NCI-H2081 treated with DMSO at 0.1 percent for 48 hours (cell line): ENCODE data around the gene IQCH.
"Not testable (repeated sequence)": the region's sequence is repeated elsewhere in the genome, so short reads cannot be mapped to it uniquely, and the experiment has no call there.

ENCODE experiments used
- DNase-seq: peaks from one replicate; lab custom pipeline; 2025; lab: John Stamatoyannopoulos, UW

Gene IQCH

DNA sequence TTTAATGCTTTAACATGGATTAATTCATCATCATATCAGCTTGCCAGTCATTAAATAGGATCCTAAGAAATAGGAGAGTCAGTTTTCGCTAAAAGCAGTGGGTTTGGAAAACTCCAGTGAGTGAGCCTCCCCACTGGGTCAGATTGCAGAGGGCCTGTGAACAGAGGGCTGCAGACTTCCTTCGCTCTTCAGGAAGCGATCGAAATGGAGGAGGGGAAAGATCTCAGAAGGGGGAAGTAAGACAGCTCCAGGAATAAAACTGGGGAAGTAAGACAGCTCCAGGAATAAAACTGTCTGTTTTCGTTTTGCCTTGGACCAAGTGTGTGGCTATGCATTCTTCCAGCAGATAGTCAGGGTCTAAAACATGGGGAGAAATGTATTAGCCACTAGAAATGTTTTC, 141.5 kb downstream of the IQCH start:
- no peak for DNase-seq

DNA sequence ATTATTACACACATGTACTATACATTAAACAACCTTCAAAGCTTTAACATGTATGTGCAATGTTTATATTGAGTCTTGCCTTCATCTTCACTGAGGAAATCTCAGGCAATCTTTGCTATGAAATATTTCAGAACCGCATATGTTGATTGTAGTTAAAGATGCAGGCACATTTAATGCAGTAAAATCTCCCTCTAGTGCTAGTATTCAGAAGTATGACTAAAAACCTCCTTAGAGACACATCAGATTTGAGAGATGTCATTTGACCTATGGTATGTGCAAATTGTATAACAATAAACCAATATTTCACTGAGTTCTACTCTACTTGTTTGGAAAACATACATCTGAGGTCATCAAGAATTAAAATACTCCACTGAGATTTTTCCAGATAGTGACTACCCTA, 142.6 kb downstream of the IQCH start:
- DNase-seq, result no peak

DNA sequence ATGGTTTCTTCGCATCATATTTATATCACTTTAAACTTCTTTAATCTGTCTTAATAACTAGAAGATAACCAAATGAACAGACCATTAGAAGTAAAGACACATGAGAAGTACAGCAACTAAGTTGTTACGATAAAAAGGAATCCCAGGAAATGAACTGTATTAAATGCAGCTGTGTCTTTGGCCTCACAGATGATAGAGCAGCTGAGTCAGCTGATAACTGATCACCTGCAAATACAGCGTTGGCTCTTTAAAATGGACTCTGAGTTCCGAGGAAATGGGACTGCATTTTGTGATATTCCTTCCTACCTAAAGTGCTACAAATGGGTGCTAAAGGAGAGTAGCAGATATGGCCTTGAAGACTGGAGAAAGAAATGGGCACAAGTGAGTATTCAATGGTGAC, 145.3 kb downstream of the IQCH start:
- no peak for DNase-seq

DNA sequence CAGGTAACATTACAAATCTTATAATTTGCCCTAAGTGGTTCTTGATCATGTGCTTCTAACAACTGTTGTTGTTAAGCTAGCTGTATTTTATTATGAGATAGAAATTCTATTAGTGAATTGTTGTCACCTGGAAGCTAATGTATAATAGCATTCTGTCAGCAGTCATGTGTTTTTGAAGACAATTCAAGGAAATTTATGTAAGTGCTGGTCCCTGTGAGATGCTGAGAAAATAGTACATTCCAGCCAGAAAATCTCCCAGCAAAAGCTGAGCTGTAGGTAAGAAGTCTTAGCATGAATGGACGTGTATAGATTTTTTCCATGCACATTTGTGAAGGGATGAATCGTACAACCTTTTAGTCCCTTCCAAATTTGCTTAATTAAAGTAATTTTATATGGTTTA, 146.3 kb downstream of the IQCH start:
- DNase-seq, result no peak

DNA sequence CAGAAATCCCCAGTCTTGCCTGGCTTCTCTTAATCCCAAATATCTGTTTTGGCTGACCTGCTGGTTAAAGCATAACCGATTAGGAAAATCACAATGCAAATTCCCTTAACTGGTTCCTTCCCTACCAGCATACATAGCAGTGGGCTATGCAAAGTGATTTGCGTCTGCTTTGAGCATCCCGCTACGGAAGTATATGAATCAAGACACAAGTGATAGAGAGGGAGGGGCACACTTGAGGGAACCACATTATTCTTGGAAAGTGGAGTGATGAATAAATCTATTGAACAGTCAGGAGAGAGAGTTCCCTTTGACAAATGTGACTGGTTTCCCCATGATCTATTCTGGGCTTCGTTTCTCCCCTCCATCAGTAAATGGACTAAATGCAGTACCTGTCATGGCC, 146.8 kb downstream of the IQCH start:
- no peak for DNase-seq

DNA sequence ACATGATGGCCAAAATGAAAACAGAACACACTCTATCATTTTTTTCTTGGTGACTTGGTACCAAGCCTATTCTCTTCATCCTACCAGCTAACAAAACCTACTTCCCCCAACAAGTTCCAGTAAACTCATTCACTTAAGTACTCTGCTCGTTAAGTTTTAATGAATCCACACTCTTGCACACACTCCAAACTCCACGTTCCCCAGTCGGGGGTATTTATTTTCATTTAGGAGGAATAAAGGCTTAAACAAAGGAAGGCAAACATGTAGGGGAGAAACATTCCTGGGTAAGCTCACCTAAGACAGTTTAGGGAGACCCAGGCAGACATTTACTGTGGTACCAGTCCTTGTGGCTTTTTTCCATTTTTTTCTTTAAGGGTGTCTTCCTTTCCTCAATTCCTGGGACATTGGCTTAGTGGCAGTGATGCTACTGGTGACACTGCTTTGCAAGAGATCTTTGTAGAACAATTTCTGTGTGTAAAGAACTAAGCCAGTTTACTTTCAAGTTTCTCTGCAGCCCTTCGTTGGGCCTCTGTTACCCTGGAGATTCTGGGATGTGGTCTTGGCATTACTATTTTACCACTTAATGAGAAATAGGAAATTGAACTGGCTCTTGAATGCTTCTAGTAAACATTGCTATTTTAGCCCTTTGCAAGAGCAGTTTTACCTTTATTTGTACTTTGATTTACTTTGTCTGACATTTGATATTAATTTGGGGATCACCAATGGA, 149.0 kb downstream of the IQCH start:
- no peak for DNase-seq

DNA sequence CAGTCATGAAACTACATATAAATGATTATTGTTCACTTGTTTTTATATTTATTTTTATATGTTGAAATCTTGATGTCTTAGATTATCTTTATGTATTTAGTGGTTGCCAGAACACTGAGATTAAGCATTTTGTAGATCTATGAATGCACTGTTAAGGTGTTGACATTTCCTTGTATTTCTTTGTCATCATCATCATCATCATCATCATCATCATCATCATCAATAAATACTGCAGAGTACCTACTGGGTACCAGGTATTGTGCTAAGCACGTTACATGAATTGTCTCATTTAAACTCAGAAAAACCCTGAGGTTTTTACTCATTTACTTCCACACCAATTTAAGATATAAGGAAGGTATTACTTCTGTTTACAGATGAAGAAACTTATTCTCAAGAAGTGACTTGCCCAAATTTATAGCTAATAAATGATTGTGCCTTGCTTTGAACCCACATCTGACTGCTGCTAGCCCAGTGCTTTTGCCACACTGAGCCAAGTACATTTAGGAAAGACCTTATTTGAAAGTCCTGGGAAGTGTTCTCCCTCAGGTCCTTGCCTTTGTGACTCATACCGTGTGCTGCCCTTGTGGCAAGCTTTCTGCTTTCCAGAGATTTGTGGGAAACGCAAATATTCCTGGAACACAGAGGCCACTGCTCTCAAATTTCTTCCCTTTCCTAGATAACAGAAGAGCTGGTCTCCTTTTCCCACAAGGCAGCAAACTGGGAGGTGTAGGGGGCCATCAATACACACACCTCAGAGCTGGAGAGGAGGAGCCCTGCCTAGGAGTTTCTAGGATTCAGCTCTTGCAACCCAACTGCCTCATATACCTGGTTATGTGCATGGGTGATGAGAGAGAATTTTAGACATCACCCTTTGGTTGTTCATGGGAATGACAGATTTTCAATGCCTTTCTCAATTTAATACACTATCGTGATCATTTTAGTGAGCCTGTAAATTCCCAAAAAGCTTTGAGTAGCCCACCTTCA, 150.9 kb downstream of the IQCH start:
- no peak for DNase-seq

DNA sequence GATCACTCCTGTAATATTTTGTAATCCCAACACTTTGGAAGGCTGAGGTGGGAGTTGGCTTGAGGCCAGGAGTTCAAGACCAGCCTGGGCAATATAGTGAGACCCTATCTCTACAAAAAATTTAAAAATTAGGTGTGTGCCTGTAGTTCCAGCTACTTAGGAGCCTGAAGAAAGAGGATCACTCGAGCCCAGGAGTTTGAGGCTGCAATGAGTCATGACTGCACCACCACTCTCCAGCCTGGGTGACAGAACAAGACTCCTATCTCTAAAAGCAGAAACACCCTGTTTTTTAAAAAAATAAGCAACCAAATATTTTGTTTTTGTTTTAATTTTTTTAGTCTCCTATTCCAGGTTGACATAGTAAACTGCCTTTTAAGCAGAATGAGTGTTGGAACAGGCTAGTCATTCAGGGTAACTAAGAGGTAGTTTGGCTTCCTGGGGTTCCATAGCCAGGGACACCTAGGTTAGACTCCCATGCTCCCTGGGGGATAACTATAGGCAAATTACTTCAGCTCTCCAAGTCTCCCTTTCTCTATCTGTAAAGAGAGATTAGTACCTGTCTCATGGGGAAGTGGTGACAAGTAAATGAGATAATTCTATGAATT, 151.8 kb downstream of the IQCH start:
- no peak for DNase-seq

DNA sequence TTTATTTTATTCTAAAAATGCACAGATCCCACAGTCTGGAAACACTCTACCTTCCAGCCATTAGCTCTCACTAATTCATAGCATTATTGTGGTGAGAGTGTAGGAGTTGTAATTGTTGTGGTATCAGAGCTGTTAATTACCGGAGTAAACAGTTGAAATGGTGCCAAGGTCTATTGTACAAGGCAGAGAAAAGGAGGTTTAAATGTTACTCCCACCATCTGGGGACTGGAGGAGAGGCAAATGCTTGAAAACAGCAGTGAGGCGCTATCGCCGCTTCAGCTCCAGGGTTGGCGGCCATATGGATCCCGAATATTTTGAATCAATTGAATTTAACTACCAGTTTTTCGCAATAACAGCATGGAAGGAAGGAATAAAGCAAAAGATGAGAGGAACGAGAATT, 153.2 kb downstream of the IQCH start:
- DNase-seq, result no peak

DNA sequence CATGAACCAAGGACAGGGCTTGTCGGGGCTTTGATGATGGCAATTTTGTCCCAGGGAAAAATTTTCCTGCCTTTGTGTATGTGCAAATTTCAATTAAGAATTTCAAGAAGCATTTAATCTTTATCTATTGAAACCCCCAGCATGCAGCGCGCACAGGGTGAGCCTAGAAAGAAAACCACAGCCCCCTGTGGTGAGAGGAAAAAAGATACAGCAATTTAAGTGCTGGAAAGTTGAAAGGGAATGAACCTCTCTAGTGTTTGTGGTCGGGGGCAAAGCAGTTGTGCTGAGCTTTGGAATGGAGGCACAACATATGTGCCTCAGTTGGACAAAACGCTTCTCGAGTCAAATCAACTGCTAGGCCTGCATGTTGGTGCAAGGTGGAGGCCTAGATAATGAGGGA, 154.6 kb downstream of the IQCH start:
- no peak for DNase-seq

DNA sequence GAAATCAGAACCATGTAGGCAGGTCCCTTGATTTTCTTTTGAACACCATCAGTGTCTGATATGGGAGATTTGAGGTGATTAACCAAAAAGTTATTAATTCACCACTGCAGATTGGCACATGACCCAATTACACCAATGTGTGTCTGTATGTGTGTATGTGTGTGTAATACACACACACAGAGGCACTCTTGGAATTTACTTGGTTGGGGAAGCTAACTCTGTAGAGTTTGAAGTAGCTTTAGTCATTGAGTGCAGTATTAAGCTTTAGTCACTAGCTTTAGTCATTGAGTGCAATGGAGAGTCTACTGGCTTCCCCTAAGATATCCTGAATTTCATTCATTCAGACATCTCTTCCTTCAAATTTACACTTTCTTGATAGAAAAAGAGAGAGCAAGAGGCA, 156.9 kb downstream of the IQCH start:
- no peak for DNase-seq

DNA sequence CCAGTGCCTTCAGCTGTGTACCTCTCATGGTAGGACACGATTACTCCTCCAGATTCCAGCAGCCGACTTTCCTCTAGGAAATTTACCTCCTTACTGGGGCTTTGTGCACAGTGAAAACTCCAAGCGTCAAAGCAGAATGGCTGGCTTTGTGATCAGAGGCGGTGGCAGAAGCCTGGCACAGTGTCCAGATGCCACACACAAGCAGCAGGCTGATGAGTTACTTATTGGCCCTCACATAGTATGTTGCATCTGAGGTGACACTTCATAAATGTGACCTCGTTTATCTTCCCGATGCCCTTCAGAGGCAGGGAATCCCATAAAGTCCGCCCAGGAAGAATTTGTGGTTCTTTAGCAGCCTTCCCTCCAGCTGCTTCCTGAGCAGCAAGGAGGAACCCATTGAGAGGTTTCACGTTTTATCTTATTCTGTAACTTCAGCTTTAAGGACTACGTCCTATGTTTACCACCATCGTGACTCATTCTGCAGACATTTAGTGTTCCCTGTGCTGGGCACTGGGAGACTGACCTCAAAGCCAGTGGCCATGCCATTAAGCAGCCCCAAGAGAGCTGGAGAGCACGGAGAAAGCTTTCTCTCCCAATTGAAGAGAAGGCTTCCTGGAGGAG, 159.3 kb downstream of the IQCH start:
- DNase-seq, result no peak

DNA sequence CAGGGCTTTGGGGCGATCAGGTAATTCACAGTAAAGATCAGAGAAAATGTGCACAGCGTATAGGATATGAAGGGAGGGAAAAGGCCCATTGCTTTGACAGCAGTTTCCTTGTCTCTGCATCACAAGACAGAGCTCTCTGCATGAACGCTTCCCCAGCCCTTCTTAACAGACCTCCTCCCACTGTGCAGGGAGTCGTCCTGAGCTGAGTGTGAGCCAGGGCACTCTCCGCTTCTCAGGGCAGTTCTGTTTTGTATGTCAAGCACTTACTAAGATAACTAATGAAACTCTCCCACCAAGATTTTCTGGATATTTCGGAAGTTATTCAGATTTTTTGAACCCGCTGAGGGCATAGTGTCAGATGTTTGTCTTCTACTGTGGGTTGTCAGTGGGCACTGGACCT, 160.6 kb downstream of the IQCH start:
- no peak for DNase-seq

DNA sequence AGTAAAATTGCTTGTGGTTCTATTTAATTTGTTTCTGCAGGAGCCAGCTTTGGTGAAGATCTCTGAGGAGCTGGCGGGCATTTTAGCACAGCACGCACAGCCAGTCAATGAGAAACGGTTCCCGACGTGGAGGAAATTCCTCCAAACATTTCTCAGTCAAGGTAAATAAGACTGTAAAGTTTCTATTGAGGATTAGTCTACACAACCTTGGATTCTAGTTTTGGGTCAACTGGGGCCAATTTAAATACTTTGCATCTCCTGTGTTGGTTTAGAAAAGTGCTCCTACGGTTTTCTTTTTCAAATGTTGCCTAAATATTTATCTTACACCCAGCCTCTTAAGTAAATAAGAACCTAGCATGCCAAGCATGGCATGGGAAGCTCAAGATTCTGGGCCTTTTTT, 162.3 kb downstream of the IQCH start:
- no peak for DNase-seq

DNA sequence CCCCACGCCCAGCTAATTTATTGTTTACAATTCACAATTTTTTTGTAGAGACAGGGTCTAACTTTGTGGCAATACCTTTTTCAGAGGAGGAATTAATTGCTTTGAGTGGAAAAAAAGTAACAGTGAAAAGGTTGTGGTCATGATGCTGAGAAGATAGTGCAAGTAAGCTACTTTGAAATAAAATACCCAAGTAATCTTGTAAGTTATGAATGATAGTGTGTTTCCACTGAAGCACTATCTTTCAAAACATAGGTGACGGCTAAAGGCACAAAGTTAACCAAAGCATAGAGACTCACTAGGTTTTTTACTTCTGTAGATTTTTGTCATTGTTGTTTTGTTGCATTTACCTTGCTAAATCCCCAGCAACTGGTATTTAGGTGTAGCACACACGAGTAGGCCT, 165.1 kb downstream of the IQCH start:
- DNase-seq, result no peak

DNA sequence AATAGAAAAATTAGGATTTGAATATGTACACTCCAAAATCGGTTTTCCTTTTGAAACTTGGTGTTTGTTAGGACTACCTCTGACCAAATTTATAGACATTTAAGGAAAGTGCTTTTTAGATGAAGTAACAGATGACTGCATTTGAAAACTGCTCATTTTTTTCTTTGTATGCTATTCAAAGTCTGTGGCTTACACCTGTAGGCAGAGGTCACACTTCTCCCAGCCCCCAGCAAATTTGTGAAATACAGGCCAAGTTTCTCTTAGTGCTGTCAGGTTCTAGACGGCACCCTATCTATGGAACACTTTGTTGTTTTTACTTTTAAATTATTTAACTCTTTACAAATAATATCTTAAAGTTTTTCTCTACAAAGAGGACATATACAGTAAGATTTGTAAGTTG, 165.6 kb downstream of the IQCH start:
- DNase-seq, result no peak

DNA sequence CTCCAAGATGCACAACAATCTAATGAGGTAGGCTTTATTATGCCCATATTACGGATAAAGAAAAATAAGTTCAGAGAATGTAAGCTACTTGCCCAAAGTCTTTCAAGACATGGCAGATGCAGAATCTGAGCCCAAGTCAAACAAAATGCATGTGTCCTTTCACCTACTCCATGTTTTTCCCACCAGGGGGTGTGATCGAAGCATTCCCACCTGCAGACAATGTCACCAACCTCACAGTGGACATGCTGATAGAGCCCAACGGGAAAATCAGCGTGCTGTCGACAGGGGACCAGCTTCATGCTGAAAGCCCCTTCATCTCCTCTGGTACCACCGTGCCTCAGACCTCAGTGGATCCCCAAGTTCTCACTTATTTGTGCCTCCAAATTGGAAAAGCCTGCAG, 166.5 kb downstream of the IQCH start:
- no peak for DNase-seq

DNA sequence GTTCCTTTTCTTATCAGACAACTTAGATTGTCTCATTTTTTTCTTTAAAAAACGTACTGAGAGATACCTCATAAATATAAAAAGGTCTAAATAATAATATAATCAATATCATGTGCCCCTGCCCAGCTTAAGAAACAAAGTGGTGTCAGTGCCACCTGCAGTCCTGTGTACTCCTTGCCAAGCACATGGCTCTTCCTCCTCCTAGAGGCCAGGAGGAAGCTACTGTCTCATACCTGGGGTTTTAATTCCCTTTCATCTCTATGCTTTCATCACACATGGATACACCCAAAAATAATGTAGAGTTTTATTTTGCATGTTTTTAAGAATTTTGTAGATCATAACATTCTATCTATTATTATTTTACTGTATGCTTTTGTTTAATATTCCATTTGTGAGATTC, 167.7 kb downstream of the IQCH start:
- no peak for DNase-seq

DNA sequence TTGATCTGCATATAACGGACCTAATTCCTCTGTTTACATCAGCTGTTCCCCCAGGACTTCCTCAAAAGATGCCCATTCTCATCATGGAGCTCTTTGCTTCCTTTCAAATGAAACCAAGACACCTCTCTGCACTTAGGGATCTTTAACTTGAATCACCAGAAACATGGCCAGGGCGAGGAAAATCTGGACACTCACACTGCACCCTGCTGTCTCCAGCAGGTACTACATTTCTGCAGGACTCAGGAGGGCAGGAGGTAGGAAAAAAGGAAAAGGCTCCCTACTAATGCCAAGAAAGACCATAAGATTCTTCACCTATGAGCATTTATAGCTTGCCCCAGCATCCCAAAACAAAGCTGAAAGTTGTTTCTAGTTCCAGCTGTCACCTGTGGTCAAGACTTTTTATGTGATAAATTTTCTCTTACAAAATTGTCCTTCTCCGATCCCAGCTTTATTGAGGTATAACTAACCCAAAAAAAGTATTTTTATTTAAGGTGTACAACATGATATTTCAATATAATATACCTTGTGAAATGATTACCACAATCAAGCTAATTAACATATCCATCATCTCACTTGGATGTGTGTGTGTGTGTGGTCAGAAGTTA, 179.0 kb downstream of the IQCH start:
- no peak for DNase-seq

DNA sequence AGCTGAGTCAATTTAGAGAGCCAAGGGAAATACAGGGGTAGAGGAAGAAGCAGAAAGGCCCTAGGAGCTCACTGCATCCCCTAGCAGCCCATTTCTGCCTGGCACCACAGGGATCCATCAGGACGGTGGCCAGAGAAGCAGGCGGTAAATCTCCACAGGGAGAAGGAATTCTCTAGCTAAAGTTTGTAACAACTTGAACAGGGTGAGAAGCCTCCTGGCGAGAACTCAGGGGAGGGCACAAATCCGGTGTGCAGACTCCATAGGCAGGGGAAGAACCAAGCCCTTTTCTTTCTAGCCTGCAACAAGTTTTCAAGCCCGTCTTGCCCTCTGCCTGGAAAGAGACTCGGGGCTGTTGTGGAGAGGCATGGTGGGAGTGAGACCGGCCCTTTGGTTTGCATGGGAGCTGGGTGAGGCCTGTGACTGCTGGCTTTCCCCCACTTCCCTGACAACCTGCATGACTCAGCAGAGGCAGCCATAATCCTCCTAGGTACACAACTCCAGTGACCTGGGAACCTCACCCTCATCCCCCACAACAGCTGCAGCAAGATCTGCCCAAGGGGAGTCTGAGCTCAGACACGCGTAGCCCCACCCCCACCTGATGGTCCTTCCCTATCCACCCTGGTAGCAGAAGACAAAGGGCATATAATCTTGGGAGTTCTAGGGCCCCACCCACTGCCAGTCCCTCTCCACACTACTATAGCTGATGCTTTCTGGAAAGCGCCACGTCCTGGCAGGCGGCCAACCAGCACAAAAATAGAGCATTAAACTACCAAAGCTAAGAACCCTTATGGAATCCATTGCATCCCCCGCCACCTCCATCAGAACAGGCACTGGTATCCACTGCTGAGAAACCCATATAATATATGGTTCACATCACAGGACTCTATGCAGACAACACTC, 182.0 kb downstream of the IQCH start:
- DNase-seq, result not testable (repeated sequence)

DNA sequence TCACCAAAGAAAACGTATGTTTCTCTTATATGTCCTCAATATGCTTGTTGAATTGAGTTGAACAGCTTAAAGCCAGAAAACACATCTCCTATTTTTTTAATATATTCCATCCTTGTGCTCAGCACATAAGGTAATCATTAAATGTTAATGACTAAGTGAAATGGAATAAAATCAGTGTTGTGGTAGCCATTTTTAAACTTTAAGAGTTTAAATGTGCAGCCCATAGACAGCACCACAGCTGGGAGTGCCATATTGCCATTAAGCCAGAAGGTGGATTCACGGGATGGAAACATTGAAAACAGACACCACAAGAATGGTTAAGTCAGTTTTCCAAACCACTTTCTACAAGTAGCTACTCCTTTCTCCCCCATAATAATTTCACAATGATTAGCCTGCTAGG, 189.5 kb downstream of the IQCH start:
- DNase-seq, result no peak
